ENCODE data around the gene UNC50.

Gene UNC50

GRCh38 chr2:98663511-98664090 is 55.2 kb downstream of the UNC50 start:
- DNase-seq (ENCODE audit: low read depth in 1 of 2, low spot score in 1 of 2), result no peak
- TF ChIP-seq CTCF (IDR thresholded peaks at IDR 0.05; ENCODE audit: insufficient read depth, low read length), result no peak
- no peak for TF ChIP-seq GABPA (IDR thresholded peaks at IDR 0.05; ENCODE audit: low read depth)
- TF ChIP-seq REST (IDR thresholded peaks at IDR 0.05; ENCODE audit: insufficient replicate concordance, low read depth), result no peak
- TF ChIP-seq POLR2AphosphoS5 (IDR thresholded peaks at IDR 0.05; ENCODE audit: low read depth), result no peak
- no peak for TF ChIP-seq SPI1 (IDR thresholded peaks at IDR 0.05; ENCODE audit: borderline replicate concordance, low read depth)
- Histone ChIP-seq H3K27ac (replicated peaks) (no peak overlapping the region), H3K27me3 (ENCODE audit: insufficient read depth, poor library complexity, severe bottlenecking) (no peaks in the 10 kb centered on the region), H3K4me3 (replicated peaks; ENCODE audit: insufficient read depth, low read length) (no peak overlapping the region)

- TF ChIP-seq POLR2AphosphoS5 (IDR thresholded peaks at IDR 0.05; ENCODE audit: low read depth) (peak; percentile 84), SPI1 (IDR thresholded peaks at IDR 0.05; ENCODE audit: borderline replicate concordance, low read depth) (no peak), GABPA (IDR thresholded peaks at IDR 0.05; ENCODE audit: low read depth) (peak; percentile 36; the same call in 1 of the 2 replicates), CTCF (IDR thresholded peaks at IDR 0.05; ENCODE audit: insufficient read depth, low read length) (no peak)
- no peaks in the 10 kb centered on the region for H3K27me3 ChIP-seq (ENCODE audit: insufficient read depth, poor library complexity, severe bottlenecking)
- no peak overlapping the region for H3K4me3 ChIP-seq (replicated peaks; ENCODE audit: insufficient read depth, low read length)
- DNase-seq (ENCODE audit: low read depth in 1 of 2, low spot score in 1 of 2), result peak; percentile 61 to 92
- H3K27ac ChIP-seq (replicated peaks), result peak overlapping the region; percentile 21
These were observed 55.9 kb downstream of the UNC50 start for GRCh38 chr2:98664323-98664722.

- no peak for TF ChIP-seq REST (IDR thresholded peaks at IDR 0.05; ENCODE audit: insufficient replicate concordance, low read depth)
- no peak for TF ChIP-seq CTCF (IDR thresholded peaks at IDR 0.05; ENCODE audit: insufficient read depth, low read length)
- no peak for TF ChIP-seq GABPA (IDR thresholded peaks at IDR 0.05; ENCODE audit: low read depth)
- no peak for TF ChIP-seq SPI1 (IDR thresholded peaks at IDR 0.05; ENCODE audit: borderline replicate concordance, low read depth)
- TF ChIP-seq POLR2AphosphoS5 (IDR thresholded peaks at IDR 0.05; ENCODE audit: low read depth), result no peak
- H3K27me3 ChIP-seq (ENCODE audit: insufficient read depth, poor library complexity, severe bottlenecking), result no peaks in the 10 kb centered on the region
- no peak overlapping the region for H3K27ac ChIP-seq (replicated peaks)
- DNase-seq (ENCODE audit: low read depth in 1 of 2, low spot score in 1 of 2), result peak in 1 of 2 experiments; percentile 33
- no peak overlapping the region for H3K4me3 ChIP-seq (replicated peaks; ENCODE audit: insufficient read depth, low read length)
These were observed 57.3 kb downstream of the UNC50 start for GRCh38 chr2:98665677-98666076.
